MM.1S (cell line): ENCODE results near the gene LPCAT3.

Experiments
- DNase-seq: peaks from one replicate; pipeline ENCODE4 v3.0.0-alpha.2; 2015
- H2AFZ ChIP-seq: fragments of 300-600 bp; sonication (generic); 2 replicates; pipeline ENCODE4 v1.6.0; 2016; ENCODE audit warnings: antibody characterized with exemption, low read length
- H3F3A ChIP-seq: fragments of 300-600 bp; sonication (generic); 2 replicates; pipeline ENCODE4 v1.6.1; 2016; ENCODE audit warnings: mild to moderate bottlenecking, antibody characterized with exemption, low read length, moderate library complexity, mixed read lengths; ENCODE audit not compliant: insufficient read depth
- H3K27ac ChIP-seq: fragments of 300-600 bp; sonication (generic); 2 replicates; pipeline ENCODE4 v1.5.1; 2016; ENCODE audit warnings: mild to moderate bottlenecking, low read length
- H3K27me3 ChIP-seq: fragments of 300-600 bp; sonication (generic); replicated peaks from 2 replicates; pipeline ENCODE4 v1.6.0; 2016; ENCODE audit warnings: low read length; ENCODE audit not compliant: insufficient read depth
- H3K36me3 ChIP-seq: fragments of 300-600 bp; sonication (generic); replicated peaks from 2 replicates; pipeline ENCODE4 v1.6.1; 2016; ENCODE audit warnings: mild to moderate bottlenecking, low read length, mixed read lengths; ENCODE audit not compliant: insufficient read depth
- H3K4me1 ChIP-seq: fragments of 300-600 bp; sonication (generic); 2 replicates; pipeline ENCODE4 v1.6.1; 2016; ENCODE audit warnings: low read length, mixed read lengths
- H3K4me2 ChIP-seq: fragments of 300-600 bp; sonication (generic); 2 replicates; pipeline ENCODE4 v1.6.0; 2016; ENCODE audit warnings: low read depth, low read length
- H3K4me3 ChIP-seq: fragments of 300-600 bp; sonication (generic); 2 replicates; pipeline ENCODE4 v1.5.1; 2016; ENCODE audit warnings: low read length, mixed read lengths
- H3K79me2 ChIP-seq: fragments of 300-600 bp; sonication (generic); 2 replicates; pipeline ENCODE4 v1.6.1; 2016; ENCODE audit warnings: mixed run types, low read length, mixed read lengths
- H3K9ac ChIP-seq: fragments of 300-600 bp; sonication (generic); 2 replicates; pipeline ENCODE4 v1.6.1; 2016; ENCODE audit warnings: low read length, mixed read lengths
- H3K9me2 ChIP-seq: fragments of 300-600 bp; sonication (generic); replicated peaks from 2 replicates; pipeline ENCODE4 v1.6.1; 2016; ENCODE audit warnings: mild to moderate bottlenecking, low read length, mixed read lengths; ENCODE audit not compliant: insufficient read depth
- H3K9me3 ChIP-seq: fragments of 300-600 bp; sonication (generic); replicated peaks from 2 replicates; pipeline ENCODE4 v1.6.1; 2016; ENCODE audit warnings: mild to moderate bottlenecking, low read length, mixed read lengths; ENCODE audit not compliant: insufficient read depth
- H4K20me1 ChIP-seq: fragments of 300-600 bp; sonication (generic); 2 replicates; pipeline ENCODE4 v1.6.1; 2016; ENCODE audit warnings: mild to moderate bottlenecking, low read length, moderate library complexity, mixed read lengths; ENCODE audit not compliant: insufficient read depth
- CTCF ChIP-seq: fragments of 300-600 bp; sonication (generic); IDR thresholded peaks from 2 replicates; pipeline ENCODE4 v1.5.1; 2016; ENCODE audit warnings: antibody characterized with exemption, low read length, mixed read lengths
- EZH2 ChIP-seq: fragments of 300-600 bp; sonication (generic); optimal IDR thresholded peaks from 2 replicates; pipeline ENCODE3; 2017; ENCODE audit warnings: low read depth, mild to moderate bottlenecking, antibody characterized with exemption, low read length, mixed read lengths
- EZH2phosphoT487 ChIP-seq: fragments of 300-600 bp; sonication (generic); IDR thresholded peaks from 2 replicates; pipeline ENCODE4 v1.6.1; 2018; ENCODE audit warnings: antibody characterized with exemption, low read length

Gene LPCAT3

DNA sequence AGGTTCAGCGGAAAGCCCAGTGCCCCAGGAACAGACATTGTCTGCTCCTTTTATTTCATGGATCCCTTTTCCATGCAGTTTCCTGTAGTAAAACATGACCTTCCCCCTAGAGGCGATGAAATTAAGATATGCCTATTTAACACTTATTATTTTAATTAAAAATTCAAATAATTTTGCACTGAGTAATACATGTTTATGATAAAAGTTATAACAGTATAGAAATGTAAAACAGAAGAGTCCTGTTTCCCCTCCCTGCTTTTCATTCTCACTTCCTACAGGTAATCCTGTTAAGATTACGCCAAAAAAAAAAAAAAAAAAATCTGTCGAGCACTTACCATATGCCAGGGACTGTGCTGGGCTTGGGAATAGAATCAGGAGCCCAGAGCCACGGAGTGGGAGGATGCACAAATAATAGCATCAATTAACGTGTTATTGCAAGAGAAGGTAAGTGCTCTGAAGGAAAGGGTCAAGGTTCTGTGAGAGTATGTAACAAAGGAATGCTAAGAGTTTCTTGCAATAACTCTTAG lies 830 bp upstream of the LPCAT3 start:
- H3K79me2 ChIP-seq: peaks cover 18% of the 10 kb centered on the region
- no peak for DNase-seq
- H3K4me1 ChIP-seq: peaks cover 9% of the 10 kb centered on the region; the same call in 1 of the 2 replicates
- peak overlapping the region; percentile 67; the same call in 1 of the 2 replicates for H3K9ac ChIP-seq
- H3F3A ChIP-seq: peaks cover 11% of the 10 kb centered on the region; the same call in 1 of the 2 replicates
- TF ChIP-seq EZH2phosphoT487: no peak
- TF ChIP-seq CTCF: no peak
- no peak for TF ChIP-seq EZH2
- no peaks in the 10 kb centered on the region for H3K9me2 ChIP-seq
- H3K36me3 ChIP-seq: no peaks in the 10 kb centered on the region
- H3K27ac ChIP-seq: no peak overlapping the region
- no peaks in the 10 kb centered on the region for H4K20me1 ChIP-seq
- H3K4me2 ChIP-seq: peak overlapping the region; percentile 81
- H3K27me3 ChIP-seq: no peaks in the 10 kb centered on the region
- H3K4me3 ChIP-seq: peak overlapping the region; percentile 96
- peak overlapping the region; percentile 87 for H2AFZ ChIP-seq
- H3K9me3 ChIP-seq: no peaks in the 10 kb centered on the region

GRCh38 chr12:7017870-7018349 lies 366 bp downstream of the LPCAT3 start:
- H3F3A ChIP-seq: peaks cover 11% of the 10 kb centered on the region; the same call in 1 of the 2 replicates
- no peaks in the 10 kb centered on the region for H3K9me2 ChIP-seq
- TF ChIP-seq CTCF: no peak
- TF ChIP-seq EZH2: no peak
- TF ChIP-seq EZH2phosphoT487: no peak
- no peaks in the 10 kb centered on the region for H3K9me3 ChIP-seq
- peak; percentile 39 for DNase-seq
- H2AFZ ChIP-seq: peak overlapping the region; percentile 87
- peaks cover 9% of the 10 kb centered on the region; the same call in 1 of the 2 replicates for H3K4me1 ChIP-seq
- H4K20me1 ChIP-seq: no peaks in the 10 kb centered on the region
- H3K4me2 ChIP-seq: peak overlapping the region; percentile 81
- H3K36me3 ChIP-seq: no peaks in the 10 kb centered on the region
- H3K27ac ChIP-seq: peak overlapping the region; percentile 84; the same call in 1 of the 2 replicates
- H3K27me3 ChIP-seq: no peaks in the 10 kb centered on the region
- H3K9ac ChIP-seq: peak overlapping the region; percentile 67
- peaks cover 20% of the 10 kb centered on the region for H3K79me2 ChIP-seq
- peak overlapping the region; percentile 96 for H3K4me3 ChIP-seq

GRCh38 chr12:7016958-7017571 lies 1.2 kb downstream of the LPCAT3 start:
- Histone ChIP-seq H4K20me1 (no peaks in the 10 kb centered on the region), H3K9me2 (no peaks in the 10 kb centered on the region), H3K9me3 (no peaks in the 10 kb centered on the region), H3K27me3 (no peaks in the 10 kb centered on the region), H3K9ac (peak overlapping the region; percentile 67; the same call in 1 of the 2 replicates), H2AFZ (no peak overlapping the region), H3K4me1 (peaks cover 9% of the 10 kb centered on the region; the same call in 1 of the 2 replicates), H3K27ac (no peak overlapping the region), H3K4me2 (peak overlapping the region; percentile 81), H3K4me3 (peak overlapping the region; percentile 96), H3F3A (peaks cover 11% of the 10 kb centered on the region; the same call in 1 of the 2 replicates), H3K36me3 (no peaks in the 10 kb centered on the region), H3K79me2 (peaks cover 20% of the 10 kb centered on the region)
- DNase-seq: no peak
- no peak for TF ChIP-seq EZH2phosphoT487
- TF ChIP-seq EZH2: no peak
- no peak for TF ChIP-seq CTCF
